Measurements from ENCODE around the gene PLCB1.

PLCB1 gene

GRCh38 chr20:8661229-8661952 is 529.3 kb downstream of the PLCB1 start:
- no peak for DNase-seq (ENCODE audit: low read depth)

DNA sequence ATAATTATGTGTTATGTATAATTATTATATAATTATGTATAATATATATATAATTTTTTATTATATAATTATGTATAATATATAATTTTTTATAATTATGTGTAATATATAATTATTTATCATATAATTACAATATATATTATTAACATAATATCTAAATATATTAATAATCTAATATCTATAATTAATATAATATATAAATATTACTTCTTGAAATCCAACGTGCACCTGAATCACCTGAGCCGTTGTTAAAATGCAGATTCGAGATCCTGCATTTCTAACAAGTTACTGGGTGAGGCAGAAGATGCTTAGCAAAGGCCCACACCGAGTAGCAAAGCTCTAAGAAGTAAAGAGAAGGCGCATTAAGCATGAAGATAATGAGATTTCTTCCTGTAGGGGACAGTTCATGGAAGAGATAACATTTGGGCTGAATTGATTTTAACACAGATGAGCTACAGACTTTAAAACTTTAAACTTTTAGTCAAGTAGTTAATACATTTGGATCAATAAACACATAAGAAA is 530.4 kb downstream of the PLCB1 start:
- no peak for DNase-seq (ENCODE audit: low read depth)

- no peak for DNase-seq (ENCODE audit: low read depth)
Measured at GRCh38 chr20:8663424-8663823, 531.4 kb downstream of the PLCB1 start.

GRCh38 chr20:8664778-8665177 is 532.7 kb downstream of the PLCB1 start:
- no peak for DNase-seq (ENCODE audit: low read depth)

- no peak for DNase-seq (ENCODE audit: low read depth)
Measured at GRCh38 chr20:8667306-8667705, 535.2 kb downstream of the PLCB1 start.

DNA sequence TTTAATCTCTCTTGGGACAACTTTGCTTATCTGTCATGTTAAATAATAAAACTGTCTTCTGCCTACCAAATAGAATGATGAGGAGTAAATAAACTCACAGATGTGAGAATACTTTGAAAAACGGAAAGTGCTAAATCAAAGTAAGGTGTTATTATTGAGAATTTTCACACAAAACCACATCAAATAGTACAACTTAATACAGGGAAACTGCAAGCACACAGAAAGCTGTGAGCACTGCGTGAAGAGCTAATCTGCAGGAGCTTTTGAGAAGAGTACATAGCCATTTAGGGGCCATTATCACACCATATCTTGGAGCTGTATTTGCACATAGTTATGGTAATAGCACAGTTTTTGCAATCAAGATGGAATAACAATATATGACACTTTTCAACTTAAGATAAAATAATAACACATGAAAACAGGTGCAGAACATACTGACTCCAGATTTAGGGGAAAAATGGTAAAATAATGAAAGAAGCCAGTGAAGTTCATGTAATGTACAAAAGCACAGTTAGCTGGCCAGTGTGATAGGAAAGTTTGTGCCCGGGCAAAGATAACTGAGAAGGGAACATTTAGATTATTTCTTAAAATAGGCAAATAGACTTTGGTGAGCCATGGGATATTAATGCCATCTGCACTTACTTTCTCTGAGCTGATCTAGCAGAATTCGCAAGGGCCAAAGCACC is 538.3 kb downstream of the PLCB1 start:
- DNase-seq (ENCODE audit: low read depth): no peak

GRCh38 chr20:8670893-8671215 is 538.8 kb downstream of the PLCB1 start:
- no peak for DNase-seq (ENCODE audit: low read depth)

- DNase-seq (ENCODE audit: low read depth): no peak
Measured at GRCh38 chr20:8671370-8671961, 539.4 kb downstream of the PLCB1 start.

GRCh38 chr20:8673116-8673515 is 541.0 kb downstream of the PLCB1 start:
- no peak for DNase-seq (ENCODE audit: low read depth)

GRCh38 chr20:8675896-8676295 is 543.8 kb downstream of the PLCB1 start:
- DNase-seq (ENCODE audit: low read depth): no peak

DNA sequence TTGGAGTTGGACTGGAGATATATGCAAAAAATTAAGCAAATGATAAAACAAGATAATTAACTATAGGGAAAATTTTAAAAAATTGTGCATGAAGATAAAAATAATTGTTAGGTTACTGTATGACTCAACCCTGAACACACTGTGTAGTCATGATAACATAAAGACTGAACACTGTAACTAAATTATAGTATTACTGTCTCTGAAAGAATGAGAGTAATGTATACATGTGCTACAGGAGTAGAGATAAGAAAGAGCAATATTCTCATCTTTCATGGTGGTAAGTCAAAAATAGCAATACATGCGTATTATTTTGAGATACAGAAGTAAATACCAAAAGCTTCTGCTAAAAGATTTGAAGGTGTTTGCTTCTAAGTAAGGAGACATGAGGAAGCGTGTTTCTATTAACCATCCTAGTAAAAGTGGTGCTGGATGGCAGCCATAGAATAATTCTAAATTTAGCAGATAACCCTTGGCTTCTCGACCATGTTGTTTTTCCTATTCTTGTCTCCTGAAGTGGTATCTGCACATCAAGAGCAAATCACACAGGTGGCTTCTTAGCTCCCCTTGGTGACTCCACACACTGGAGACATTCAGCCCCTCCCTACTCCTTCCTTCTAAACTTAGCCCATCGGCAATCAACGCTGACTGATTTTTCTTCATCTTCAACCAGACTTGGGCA is 546.2 kb downstream of the PLCB1 start:
- DNase-seq (ENCODE audit: low read depth): no peak

DNA sequence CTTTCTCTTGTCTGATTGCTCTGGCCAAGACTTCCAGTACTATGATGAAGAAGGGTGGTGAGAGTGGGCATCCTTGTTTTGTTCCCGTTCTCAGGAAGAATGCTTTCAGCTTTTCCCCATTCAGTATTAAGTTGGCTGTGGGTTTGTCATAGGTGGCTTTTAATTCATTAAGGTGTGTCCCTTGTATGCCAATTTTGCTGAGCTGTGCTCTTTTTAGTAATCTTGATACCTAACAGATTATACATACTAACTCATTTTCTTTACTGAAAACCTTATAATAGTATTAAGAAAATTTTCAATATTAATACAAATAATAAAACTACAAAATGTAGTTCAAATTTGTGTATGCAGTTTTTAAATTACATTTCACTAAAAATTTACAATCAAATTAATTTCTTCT is 557.3 kb downstream of the PLCB1 start:
- DNase-seq (ENCODE audit: low read depth): no peak

GRCh38 chr20:8690074-8690473 is 558.0 kb downstream of the PLCB1 start:
- no peak for DNase-seq (ENCODE audit: low read depth)

GRCh38 chr20:8693709-8694108 is 561.6 kb downstream of the PLCB1 start:
- no peak for DNase-seq (ENCODE audit: low read depth)

DNA sequence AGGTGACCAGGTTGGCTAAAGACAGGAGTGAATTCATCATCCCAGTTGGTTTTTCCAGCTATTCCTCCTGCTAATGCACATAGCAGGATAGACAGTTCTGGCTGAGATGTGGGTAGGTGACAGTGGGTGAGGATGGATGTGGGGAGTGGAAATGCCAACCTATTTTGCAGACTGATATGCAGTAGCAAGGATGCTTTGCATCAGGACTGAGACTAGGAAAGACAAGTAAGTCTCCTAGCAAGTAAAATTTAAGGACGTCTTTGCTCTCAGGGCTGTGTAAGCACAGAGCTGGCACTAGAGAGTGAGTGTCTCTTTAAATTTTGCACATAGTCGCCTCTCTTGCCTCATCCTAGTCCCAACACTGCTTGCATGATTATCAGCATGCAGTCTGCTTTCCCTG is 568.7 kb downstream of the PLCB1 start:
- no peak for DNase-seq (ENCODE audit: low read depth)

GRCh38 chr20:8706961-8707700 is 575.1 kb downstream of the PLCB1 start:
- DNase-seq (ENCODE audit: low read depth): no peak

DNA sequence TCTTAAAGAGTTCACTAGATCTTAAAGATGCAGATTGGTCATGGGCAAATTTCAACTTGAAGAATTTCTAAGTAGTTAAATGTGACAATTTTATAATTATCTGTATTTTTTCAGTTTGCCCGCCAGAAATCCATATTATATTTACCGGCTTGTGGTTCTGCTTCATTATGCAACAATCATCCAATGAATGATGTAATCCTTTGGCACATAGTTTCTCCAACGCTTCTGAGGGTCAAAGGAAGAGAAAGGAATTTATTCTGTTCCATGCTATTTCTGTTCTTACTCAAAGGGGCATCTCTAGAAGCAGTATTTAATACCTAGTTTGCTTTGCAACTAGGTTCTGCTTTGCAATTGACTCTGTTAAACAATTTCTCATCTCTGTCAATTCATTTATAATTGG is 577.6 kb downstream of the PLCB1 start:
- no peak for DNase-seq (ENCODE audit: low read depth)

DNA sequence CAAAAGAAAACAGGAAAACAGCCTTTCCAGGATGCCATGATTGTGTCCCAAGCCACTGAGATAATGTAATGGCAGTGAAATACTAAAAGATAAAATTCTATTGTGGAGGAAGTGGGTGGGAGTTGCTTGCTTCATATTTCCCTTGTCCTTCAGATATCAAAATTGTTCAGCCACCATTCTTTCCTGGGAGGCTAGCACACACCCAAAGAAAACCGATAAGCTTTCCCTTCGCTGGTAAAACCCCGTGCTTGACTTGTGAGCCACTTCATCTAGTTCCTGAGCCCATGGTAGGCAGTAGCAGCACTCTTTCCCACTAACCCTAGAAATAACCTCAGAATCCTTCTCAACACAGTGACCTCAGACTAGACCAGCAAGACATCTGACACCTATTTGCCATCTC is 579.4 kb downstream of the PLCB1 start:
- DNase-seq (ENCODE audit: low read depth): no peak

- no peak for DNase-seq (ENCODE audit: low read depth)
Measured at GRCh38 chr20:8714206-8714605, 582.1 kb downstream of the PLCB1 start.

- DNase-seq (ENCODE audit: low read depth): no peak
Measured at GRCh38 chr20:8718279-8718678, 586.2 kb downstream of the PLCB1 start.

- no peak for DNase-seq (ENCODE audit: low read depth)
Measured at GRCh38 chr20:8720089-8720488, 588.0 kb downstream of the PLCB1 start.

- no peak for DNase-seq (ENCODE audit: low read depth)
Measured at GRCh38 chr20:8721098-8721497, 589.0 kb downstream of the PLCB1 start.

Measured in activated T-cell treated with anti-CD3 and anti-CD28 coated beads for 48 hours (primary cell).